Measurements from ENCODE around the gene PLA2G4E.

Gene PLA2G4E

GRCh38 chr15:41952013-41952563 lies 68.8 kb downstream of the PLA2G4E start:
- no peak for DNase-seq

- no peak for DNase-seq
Observed at GRCh38 chr15:41951571-41951970, 69.3 kb downstream of the PLA2G4E start.

DNA sequence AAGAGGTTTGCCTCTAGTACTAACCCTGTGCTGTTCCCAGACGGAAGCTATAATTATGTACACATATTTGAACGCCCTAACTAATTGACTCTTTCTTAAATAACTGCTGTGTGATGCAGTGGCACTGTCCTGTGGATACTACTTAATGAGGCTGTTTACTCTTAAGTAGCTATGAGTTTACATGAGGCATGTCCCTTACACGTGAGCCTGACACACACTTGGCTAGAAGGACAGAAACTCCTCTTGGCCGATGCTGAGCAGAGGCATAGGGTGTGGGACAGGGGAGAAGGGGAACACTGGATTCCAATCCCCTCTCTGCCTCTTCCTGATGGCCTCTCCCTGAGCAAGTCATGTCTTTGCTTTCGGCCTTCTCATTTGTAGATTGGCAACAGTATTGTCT lies 70.4 kb downstream of the PLA2G4E start:
- no peak for DNase-seq

GRCh38 chr15:41950127-41950483 lies 70.7 kb downstream of the PLA2G4E start:
- no peak for DNase-seq

GRCh38 chr15:41949401-41950126 lies 71.3 kb downstream of the PLA2G4E start:
- no peak for DNase-seq

DNA sequence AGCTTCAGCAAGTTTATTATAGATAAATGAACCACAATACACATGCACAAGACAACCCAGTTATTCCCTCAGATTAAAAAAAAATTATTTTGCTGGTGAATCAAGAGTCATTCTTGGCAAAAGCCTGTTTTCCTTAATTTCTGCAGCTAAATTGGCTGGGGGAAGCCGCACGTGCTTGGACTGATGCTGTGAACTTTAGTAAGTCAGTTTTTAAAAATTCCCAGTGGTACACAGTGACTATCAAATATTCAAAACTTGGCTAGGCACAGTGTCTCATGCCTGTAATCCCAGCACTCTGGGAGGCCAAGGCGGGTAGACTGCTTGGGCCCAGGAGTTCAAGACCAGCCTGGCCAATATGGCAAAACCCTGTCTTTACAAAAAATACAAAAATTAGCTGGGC lies 72.4 kb downstream of the PLA2G4E start:
- no peak for DNase-seq

DNA sequence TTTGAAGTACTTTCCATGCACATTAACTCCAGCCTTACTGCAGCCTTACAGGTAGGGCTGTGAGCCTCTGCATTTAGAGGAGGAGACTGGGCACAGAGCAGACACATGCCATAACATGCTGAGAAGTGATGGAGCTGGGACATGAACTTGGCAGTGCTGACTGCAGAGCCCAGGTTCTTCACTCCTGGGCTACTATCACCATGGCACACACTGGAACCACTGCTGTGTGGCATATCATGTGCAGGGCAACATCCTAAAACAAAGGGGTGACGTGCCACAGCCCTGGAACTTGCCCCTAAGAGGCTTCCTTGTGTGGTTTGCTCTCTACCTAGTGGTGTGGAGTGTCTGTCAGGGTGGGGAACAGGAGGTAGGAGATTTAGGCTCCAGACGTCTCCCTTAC lies 73.9 kb downstream of the PLA2G4E start:
- DNase-seq: no peak

DNA sequence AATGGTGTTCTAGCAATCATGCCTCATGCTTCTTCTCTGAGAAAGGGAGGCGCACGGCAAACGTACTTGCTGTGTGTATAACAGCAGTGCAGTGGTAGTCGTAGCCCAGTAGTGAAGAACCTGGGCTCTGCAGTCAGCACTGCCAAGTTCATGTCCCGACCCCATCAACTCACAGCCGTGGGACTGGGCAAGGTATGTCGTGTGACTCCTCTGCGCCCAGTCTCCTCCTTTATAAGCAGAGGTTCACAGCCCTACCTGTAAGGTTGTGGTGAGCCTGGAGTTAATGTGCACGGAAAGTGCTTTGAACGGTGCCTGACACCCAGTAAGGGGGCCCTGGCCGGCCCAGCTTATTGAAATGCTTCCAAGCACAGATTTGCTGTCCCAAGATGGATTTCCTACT lies 75.1 kb downstream of the PLA2G4E start:
- no peak for DNase-seq

DNA sequence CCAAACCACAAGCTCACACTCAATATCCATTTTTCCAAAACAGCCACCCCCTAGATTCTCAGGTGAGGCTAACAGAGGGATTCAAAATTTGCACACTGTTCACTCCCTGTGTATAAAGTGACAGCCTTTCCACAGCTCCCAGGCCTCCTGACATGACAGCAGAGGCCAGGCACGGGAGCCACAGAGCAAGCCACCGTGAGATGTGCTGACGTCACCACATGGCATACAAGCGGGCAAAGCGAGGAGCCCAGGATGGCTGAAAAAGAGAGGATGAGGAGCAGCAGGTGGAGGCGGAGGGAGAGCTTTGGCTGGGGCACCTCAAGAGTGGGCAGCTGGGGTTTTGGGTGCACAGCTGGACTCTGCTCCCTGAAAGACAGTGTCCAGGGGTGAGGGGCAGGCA lies 75.6 kb downstream of the PLA2G4E start:
- DNase-seq: no peak

DNA sequence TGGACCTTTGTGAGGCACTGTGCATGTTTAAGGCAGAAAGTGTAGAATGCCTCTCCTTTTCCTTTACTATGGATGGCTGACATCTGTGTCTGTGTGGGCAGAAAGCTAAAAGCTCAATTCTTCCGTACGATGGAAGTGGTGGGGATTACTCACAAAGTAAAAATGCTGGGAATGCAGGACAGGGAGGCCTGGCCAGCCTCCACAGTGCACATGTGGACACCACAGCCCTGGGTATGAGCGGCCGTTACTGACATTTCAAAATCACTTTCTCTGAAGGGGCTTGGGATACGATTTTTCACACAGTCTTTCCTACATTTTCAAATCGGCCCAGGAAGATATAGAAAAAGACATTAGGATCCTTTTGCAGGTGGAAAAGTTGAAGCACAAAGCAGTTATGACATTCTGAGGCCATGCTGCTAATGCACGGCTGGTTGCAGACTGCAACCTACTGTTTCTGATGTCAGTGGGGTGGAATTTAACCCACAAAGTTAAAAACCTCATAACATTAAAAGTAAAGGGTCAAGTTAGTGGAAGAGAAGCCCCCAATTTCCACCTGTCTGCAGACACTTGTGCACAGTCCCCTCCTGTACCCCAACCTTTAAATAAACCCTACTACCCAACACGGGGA lies 76.4 kb downstream of the PLA2G4E start:
- no peak for DNase-seq

DNA sequence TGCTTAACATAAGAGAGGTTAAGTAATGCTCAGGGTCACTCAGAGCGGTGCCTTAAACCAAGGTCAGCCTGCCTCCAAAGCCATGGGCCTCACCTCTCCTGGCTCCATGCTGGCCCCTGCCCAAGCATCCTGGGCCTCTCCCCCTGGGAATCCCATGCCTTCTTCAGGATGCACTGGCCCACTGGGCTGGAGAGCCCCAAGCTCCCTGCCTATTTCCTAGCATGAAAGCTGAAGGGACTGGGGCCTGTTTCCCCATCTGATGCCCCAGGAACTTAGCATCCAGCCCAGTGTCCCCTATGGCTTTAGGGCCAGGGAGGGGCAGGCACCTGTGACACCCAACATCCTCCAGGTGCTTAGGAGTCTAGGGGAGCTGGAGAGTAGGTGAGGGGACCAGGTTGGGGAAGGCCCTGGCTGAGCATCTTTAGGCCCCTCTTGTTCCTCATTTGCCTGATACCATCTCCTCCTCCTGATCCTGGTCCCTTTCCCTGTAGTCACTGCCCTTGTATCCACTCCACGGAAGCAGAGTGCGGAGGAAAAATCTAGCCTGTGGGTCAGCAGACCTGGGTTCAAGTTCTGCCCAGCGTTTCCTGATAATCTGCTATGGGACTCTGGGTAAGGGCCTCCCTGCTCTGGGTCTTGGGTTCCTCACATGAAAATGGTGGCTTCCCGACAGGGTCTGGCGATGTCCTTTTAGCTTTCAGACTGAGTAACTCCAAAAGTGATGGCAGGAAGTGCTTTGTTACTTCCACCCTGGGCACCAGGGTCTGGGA lies 77.1 kb downstream of the PLA2G4E start:
- DNase-seq: no peak

- no peak for DNase-seq
Observed at GRCh38 chr15:41942886-41943285, 78.0 kb downstream of the PLA2G4E start.

DNA sequence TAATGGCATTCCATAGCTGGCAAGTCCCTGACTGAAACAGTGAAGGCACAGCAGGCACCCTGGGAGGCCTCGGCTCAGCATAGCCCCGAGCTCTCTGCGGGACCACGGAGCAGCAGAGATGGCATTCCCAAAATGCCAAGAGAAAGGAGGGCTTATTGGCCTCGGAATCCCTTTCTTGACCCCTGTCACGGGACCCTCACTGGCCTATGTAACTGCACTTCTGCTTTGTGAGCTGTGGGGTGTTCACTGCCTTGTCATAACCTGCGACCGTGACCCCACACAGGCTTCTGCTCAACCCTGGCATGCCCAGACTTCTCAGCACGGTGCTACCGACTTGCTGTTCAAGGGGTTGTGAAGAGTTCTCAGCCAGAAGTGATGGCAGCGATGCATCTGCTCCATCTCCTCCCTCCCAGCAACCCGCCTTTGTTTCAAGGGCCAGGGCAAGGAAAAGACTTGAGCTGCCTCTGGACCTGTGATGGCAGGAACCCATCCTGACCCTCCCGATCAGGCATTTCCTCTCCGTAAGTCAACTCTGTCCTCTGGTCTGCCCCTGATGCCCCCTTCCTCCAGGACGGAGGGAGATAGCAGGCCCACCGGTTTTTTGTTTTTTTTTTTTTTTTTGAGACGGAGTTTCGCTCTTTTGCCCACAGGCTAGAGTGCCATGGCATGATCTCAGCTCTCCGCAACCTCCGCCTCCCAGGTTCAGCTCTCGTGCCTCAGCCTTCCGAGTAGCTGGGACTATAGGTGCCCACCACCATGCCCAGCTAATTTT lies 79.0 kb downstream of the PLA2G4E start:
- DNase-seq: no peak

DNA sequence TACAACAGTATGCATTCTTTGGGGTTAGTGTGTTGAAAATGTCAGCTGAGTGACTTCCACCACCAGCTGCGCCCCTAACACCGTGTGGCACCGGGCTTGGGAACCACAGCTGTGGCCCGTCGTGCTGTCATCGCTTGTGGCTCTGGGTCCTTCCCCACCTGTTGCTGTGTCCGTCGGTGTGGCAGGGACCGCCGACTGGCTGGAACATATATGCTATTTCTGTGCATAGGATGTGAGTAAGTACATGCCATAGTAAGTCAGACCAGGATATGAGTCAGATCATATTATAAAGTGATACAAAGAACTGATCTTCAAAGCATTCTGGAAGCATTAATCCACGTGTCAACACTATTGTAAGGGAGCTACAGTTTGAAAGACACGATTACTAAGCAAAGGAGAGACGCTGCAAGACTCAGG lies 80.4 kb downstream of the PLA2G4E start:
- DNase-seq: peak; percentile 74

GRCh38 chr15:41939986-41940385 lies 80.9 kb downstream of the PLA2G4E start:
- no peak for DNase-seq

- no peak for DNase-seq
Observed at GRCh38 chr15:41937568-41937923, 83.3 kb downstream of the PLA2G4E start.

DNA sequence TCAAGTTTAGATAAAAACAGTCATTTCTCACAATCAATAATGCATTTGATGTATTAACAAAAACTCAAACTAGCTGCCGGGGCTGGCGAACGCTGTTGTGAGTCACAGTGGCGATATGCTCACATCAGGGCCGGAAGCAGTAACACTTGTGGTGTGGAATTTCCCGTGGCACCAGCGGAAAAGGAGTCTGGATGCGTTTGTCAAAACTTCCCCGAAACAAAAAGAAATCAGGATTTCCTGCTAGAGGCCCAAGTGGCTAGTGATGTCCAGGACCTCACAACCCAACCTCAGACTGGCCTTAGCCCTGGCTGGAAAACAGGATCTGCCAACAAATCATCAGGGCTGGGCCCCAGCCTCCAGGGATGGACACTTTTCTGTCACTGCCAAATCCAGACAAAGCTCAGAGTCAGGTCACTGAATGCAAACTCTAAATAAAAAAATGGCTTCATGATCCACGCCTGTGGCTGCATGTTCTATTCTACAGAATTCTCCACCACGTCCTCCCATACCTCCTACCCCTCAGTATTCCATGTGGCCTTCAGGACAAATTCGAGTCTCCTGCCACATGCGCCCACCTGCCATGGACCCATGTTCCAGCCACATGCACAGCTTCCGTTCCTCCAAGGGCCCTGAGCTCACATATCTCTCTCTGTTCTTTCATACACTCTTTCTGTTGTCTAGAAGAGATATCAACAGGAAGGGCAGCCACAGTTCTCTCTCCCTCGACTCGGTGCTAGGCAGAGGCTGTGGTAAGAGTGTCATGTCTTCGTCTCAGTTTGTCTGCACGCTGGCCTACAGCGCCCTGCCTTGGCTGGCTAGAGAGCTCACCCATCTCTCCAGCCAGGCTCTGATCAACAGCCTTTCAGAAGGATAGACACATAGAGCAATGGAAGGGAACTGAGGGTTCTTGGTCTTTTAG lies 83.9 kb downstream of the PLA2G4E start:
- peak; percentile 87 for DNase-seq

DNA sequence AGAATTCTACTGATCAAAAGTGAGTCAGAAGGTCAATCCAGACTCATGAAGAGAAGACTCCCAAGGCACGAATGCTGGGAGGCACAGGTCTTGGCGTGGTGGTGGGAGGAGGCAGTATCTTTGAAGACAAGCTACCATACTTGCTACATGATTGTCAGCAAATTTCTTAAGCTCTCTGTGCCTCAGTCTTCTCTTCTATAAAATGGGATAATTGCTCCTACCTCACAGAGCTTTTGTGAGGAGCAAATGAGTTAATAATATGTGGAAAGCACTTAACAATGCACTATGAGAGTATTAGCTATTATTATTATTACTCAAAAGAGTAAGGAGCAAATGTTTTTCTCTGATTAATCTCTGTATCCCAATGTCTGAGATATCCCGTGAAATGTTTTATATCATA lies 84.7 kb downstream of the PLA2G4E start:
- peak; percentile 22 for DNase-seq

GRCh38 chr15:41935566-41936020 lies 85.2 kb downstream of the PLA2G4E start:
- peak; percentile 44 for DNase-seq

GRCh38 chr15:41934843-41935242 lies 86.0 kb downstream of the PLA2G4E start:
- DNase-seq: peak; percentile 79

DNA sequence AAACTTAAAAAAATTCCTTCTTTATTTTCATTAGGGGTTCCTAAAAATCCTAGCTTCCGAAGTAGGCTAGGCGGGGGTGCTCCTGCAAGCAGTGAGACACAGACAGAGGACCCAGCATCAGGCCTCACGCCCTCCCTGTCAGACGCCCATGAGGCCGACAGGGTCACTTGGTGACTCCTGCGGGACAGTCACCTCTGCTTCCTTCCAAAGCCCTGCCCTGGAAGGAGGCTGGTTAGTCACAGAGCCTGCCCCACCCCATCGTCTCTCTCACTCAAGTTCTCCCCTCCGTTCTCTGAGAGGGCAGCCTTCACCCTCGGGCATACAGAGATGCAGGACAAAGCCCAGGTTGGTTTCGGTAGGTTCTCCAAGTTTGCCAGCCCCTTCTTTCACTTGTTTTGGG lies 87.1 kb downstream of the PLA2G4E start:
- DNase-seq: peak; percentile 30

GRCh38 chr15:41933326-41933725 lies 87.5 kb downstream of the PLA2G4E start:
- no peak for DNase-seq

Data from stimulated activated CD4-positive, alpha-beta T cell treated with anti-CD3 and anti-CD28 coated beads, Interleukin-15, amount 100 ng/mL, for 24 hours (primary cell).